Measurements from ENCODE around the gene PLCB3.

PLCB3 gene

DNA sequence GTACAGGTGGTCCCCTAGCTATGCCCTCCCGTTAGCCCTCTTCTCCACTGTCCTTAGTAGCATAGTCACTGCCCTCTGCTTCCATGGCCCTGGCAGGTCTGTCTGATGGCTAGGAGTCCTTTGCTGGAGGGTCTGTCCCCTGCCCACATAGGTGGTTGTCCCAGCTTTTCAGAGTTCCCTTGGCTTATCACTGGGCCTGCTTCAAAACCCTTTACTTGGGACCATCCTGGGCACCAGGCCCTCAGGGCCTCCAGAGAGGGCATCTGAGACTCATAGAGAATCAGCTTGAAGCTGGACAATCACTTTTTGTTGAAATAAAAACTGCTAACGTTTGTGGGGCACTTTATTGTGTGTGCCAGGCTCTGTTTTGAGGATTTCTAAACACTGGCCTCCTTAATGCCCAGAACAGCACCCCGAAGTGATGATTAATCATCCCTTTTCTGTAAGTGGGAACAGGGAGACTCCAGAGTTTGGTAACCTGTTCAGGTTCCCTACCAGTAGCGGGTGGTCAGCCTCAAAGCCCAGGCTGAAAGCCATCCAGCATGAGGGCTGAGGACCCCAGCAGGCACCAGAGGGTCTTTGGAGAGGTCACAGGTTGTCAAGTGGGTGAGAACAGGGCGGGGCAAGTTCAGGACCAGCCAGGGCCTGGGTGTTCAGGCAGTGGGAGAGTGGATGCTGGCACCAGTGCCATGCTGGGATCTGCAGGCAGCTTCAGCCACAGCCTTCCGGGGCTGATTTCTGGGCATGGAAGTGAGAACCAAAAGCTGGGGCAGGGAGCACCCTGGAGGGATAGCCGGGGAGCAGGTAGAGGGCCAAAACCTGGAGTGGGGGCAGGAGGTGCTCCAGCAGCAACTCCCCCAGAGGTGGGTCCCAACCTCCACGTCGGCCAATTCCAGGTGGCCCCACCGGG, 39.3 kb downstream of the PLCB3 start:
- DNase-seq = no peak

DNA sequence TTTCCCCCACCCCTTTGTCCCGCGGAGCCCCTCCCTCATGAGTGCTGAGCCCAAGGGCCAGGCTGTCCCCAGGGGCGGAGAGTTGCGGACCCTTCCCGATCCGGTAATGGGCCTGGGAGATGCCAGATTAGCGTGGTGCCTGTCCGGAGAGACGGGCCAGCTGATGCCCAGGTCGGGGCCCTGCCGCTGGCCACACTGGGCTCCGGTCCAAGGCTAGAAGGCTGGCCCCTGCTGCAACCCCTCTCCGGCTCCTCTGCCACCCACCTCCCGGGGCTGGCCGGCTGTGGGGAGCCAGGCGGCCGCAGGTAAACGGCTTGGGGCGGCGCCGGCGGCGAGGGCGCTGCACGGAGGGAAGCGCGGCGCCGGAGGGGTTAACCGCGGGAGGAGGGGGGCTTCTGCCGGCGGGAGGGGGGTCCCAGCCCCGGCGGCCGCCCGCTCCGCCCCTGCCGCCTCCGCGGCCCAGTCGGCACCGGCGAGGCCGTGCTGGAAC, 40.0 kb downstream of the PLCB3 start, which contains the start of gene KCNK4:
Gene KCNK4 (plus strand): TSS at position 41 of the 490 bp plus-strand sequence. CDS start 1,717 bp downstream, outside the sequence.
- DNase-seq = no peak

DNA sequence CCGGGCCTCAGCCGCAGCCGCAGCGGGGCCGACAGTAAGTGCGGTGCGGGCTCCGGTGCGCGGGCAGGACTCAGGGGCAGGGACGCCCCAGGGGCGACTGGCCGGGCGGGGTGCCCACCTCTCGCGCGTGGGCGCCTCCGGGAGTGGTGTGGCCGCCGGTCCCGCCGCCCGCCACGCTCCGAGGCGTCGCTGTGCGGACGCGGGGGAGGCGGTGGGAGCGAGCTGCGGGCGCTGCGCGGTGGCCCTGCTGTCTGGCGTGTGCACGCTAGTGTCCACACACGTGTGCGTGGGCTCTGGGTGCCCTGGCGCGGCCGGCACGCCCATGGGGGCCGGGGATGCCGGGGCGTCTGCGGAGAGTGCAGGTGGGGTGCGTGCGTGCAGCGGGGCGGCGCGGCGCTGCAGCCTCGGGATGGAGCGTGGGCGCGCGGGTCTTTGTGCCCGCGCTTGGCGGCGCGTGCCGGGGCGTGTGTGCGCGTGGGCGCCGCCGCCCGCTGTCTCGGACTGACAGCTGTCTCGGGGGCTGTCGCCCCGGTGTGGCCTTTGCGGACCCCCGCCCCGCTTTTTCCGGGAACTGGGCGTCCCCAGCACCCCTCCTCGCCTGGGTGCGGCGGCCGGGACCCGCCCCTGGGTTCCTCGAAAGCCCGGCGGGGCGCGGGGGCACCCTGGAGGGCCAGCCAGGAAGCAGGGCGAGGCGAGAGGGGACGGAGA, 40.6 kb downstream of the PLCB3 start:
- no peak for DNase-seq

DNA sequence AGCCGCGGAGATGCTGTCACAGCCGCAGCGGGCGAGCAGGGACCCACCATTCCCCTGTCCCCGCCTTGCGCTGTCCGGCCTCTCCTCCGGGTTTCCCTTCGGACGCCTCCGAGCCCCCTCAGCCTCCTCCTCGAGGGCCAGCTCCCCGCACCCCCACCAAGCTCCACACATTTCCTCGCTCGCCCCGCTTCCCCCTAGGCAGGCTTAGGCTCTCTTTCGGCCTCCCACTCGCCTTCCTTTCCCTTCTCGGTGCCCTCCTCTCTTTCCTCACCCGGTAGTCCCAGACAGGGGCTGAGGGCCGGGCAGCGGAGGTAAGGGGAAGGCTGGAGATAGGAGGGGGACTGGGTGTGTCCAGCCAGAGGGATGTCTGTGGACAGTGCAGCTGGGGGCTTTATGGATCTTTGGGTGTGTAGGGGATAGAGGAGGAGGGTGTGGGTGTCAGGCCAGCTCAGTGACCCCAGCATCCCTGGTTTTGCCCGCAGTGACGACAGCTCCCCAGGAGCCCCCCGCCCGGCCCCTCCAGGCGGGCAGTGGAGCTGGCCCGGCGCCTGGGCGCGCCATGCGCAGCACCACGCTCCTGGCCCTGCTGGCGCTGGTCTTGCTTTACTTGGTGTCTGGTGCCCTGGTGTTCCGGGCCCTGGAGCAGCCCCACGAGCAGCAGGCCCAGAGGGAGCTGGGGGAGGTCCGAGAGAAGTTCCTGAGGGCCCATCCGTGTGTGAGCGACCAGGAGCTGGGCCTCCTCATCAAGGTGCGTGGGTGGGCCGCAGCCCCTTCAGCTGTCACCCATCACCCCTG, 41.3 kb downstream of the PLCB3 start:
- no peak for DNase-seq

DNA sequence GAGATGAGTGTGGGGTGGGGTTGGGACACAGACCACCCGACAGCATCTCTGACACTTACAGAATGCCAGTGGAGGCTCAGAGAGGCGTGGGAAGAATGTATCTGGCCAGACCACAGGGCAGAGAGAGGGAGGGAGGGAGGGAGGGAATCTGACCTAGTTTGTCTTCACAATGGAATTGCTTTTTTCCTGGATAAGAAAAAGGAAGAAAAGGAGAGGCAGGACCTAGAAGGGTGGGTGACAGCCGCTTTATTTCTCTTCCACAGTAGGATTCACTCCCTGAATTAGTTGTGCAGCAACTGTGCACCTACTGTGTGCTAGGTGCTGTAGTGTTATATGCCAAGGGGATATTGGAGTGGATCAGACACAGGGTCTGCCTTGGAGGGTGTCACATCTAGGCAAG, 43.4 kb downstream of the PLCB3 start:
- DNase-seq = no peak

DNA sequence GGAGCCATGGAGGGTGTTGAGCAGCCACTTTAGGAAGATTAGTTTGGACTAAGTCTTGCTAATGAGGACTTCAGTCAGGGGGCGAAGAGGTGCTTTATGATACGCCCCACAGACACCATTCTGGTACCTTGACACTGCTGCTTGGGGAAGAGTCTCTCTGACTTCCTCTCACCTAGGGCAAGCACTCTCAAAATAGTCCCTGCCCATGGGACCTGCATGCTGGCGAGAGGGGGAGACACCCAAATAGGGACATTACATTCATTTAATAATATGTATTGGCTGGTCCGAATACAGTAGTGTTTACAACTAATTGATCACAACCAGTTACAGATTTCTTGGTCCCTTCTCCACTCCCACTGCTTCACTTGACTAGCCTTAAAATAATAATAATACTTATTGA, 44.4 kb downstream of the PLCB3 start:
- DNase-seq = no peak

DNA sequence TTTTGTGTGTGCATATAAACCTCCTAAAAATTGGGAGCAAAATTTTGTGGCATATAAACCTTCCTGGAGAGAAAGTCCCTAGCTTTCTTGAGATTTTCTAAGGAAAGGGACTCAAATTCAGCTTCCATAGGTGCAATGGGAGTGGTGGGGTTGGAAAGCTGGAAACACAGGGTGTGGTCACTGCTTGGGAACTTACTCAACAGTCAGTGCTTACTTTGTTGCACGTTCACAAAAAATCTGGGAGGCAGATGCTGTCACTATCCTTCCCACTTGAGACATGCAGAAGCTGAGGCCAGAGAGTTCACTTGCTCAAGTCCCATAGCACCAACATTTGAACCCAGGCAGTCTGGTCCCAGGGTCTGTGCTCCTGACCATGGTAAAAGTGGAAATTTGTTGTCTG, 44.9 kb downstream of the PLCB3 start:
- DNase-seq = no peak

DNA sequence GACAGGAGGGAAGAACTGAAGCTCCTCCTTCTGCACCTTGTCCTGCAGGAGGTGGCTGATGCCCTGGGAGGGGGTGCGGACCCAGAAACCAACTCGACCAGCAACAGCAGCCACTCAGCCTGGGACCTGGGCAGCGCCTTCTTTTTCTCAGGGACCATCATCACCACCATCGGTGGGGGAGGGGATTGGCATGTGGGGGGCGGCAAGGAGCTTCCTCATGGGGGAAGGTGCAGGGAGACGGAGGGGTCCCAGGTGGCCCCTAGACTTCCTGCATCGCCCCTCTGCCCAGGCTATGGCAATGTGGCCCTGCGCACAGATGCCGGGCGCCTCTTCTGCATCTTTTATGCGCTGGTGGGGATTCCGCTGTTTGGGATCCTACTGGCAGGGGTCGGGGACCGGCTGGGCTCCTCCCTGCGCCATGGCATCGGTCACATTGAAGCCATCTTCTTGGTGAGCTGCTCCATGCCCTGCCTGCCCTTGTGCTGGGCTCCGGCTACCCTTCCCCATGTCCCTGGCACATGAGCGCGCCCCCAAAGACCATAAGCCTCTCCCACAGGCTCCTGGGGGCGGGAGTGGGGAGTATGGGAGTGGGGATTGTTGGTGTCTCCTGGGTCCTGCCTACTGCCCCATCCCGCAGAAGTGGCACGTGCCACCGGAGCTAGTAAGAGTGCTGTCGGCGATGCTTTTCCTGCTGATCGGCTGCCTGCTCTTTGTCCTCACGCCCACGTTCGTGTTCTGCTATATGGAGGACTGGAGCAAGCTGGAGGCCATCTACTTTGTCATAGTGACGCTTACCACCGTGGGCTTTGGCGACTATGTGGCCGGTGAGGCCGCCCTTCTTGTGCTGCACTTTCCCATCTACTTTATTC, 45.7 kb downstream of the PLCB3 start:
- DNase-seq = no peak

DNA sequence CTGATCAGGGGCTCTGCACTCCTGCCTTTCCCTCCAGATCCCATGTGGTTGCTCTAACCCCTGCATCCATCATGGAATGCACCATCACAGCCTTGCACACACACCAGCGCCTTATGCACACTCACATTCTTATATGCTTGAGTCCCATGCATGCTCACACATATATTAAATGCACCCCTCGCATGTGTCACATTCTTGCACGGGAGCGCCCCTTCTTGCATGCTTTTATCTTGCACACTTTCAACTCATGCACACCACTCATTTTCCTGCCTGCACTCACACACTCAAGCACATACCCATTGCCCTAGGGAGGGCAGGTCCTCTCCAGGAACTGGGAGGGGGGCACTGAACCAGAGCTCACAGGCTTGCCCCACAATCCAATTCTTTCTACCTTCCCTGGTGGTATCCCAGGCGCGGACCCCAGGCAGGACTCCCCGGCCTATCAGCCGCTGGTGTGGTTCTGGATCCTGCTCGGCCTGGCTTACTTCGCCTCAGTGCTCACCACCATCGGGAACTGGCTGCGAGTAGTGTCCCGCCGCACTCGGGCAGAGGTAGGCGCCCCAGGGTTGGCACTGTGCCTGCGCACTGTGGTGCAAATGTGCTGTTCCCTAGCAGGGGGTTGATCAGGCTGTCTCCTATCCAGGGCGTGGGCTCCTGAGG, 46.5 kb downstream of the PLCB3 start:
- no peak for DNase-seq

DNA sequence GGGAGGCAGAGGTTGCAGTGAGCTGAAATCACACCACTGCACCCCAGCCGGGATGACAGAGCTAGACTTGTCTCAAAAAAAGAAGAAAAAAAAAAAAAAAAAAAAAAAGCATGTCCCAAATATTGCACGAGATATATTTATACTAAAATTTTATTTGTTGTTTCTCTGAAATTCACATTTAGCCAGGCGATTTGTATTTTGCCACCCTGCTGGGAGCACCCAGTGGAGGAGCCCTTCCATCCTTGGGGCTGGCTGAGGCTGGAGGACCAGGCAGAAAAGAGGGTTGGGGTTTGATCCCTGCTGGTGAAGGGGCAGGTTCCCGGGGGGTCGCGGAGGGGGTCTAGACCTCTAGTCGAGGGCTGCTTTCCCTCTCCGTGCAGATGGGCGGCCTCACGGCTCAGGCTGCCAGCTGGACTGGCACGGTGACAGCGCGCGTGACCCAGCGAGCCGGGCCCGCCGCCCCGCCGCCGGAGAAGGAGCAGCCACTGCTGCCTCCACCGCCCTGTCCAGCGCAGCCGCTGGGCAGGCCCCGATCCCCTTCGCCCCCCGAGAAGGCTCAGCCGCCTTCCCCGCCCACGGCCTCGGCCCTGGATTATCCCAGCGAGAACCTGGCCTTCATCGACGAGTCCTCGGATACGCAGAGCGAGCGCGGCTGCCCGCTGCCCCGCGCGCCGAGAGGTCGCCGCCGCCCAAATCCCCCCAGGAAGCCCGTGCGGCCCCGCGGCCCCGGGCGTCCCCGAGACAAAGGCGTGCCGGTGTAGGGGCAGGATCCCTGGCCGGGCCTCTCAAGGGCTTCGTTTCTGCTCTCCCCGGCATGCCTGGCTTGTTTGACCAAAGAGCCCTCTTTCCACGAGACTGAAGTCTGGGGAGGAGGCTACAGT, 47.9 kb downstream of the PLCB3 start:
- DNase-seq = no peak

DNA sequence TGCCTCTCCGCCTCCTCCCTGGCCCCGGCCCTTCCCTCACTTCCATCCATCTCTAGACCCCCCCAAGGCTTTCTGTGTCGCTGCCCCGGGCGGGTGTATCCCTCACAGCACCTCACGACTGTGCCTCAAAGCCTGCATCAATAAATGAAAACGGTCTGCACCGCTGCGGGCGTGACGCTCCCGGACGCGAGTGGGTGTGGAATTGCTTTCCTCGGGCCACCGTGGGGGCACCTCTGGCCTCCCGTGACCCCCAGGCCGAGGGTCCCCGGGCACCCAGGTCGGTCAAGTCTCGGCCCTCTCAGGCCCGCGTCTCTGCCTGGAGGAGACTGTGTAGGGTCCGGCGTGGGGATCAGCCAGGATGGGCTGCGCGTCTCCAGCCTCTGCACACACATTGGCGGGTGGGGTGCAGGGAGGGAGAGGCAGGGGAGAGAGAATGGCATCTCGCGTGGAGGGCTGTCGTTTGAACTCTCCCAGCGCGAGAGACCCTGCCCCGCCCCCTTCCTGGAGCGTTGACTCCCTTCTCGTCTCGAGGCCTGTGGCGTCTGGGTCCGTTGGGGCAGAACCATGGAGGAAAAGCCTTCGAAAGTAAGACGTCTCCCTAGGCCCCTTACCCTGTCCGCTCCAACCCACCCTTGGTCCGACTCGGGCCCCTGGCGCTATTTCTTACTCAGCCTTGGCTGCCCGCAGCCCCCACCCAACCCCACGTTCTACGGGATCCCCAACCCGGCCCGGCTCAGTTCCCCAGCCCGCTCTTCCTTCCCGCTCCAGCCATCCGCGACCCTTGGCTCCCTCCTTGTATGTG, 48.7 kb downstream of the PLCB3 start, which contains the start of gene CATSPERZ:
Gene CATSPERZ (plus strand): TSS at position 512 of the 802 bp plus-strand sequence. CDS start 53 bp downstream, at position 565.
- no peak for DNase-seq

DNA sequence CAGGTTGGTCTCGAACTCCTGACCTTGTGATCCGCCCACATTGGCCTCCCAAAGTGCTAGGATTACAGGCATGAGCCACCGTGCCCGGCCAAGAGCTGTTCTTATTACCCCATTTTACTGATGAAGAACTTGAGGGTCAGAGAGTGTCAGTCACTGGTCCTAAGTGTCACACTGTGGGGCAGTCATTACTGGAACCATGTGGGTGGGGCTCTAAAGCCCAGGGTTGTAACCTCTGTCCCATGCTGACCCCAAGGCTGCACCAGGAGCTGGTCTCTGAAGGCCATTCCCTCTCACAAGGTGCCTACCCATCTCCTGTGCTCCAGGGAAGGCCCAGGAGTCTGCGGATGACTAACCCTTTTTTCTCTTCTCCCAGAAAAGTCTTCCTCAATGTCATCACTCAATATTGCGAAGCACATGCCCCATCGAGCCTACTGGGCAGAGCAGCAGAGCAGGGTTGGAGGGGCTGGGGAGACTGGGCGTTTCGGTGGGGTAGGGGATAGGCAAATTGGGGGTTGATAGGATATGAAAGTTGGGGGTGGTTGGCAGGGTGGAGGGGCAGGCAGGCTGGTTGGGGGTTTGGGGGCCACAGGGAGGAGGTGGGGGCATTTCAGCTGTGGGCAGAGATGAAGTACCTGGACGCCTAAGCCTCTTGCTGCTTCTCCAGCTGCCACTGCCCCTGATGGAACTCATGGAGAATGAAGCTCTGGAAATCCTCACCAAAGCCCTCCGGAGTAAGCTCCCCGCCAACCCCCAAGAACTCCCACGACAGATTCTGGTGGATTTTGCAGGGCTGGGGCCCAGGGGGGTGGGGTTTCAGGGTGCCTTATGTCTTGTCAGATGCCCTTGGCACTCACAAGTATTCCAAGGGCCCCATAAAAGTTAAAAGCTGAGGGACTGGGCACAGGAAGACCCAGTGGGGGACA, 52.0 kb downstream of the PLCB3 start:
- no peak for DNase-seq

DNA sequence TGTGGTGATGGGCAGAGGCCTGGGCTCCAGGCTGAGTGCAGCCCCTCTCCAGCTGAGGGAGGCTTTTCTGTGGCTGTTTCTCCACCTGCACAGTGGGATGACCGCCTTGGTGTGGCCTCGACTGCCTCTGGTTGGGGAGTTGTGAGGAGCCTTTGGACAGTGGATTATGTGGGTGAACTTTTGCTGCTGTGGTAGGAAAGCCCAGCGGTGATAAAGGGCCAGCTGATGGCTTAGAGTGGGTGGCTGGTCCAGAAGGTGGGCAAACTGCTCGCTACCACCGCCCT, 52.6 kb downstream of the PLCB3 start:
- DNase-seq = no peak

DNA sequence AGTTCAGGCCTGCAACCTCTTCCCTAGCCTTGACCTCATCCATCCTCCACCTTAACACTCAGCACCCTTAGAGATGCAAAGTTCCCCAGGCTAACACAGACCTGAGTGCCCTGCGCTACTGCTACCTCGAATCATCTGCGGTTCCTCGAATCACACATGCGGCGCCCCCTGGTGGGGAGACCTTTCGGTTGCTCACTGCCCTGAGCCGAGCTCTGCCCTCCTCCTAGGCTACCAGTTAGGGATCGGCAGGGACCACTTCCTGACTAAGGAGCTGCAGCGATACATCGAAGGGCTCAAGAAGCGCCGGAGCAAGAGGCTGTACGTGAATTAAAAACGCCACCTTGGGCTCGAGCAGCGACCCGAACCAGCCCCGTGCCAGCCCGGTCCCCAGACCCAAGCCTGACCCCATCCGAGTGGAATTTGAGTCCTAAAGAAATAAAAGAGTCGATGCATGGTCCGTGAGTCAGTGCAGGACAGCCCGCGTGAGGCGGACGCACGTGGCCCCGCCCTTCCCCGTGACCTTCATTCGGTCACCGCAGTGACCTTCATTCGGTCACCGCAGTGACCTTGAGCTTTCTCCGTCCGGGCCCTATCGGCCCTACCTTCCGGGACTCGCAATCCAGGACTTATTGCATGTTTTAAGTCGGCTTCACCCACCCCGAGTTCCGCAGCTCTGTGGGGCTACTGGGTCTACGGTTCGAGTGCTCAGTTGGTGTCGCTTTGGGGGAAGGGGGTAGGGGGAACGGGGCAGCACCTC, 53.2 kb downstream of the PLCB3 start:
- DNase-seq = peak; percentile 63

DNA sequence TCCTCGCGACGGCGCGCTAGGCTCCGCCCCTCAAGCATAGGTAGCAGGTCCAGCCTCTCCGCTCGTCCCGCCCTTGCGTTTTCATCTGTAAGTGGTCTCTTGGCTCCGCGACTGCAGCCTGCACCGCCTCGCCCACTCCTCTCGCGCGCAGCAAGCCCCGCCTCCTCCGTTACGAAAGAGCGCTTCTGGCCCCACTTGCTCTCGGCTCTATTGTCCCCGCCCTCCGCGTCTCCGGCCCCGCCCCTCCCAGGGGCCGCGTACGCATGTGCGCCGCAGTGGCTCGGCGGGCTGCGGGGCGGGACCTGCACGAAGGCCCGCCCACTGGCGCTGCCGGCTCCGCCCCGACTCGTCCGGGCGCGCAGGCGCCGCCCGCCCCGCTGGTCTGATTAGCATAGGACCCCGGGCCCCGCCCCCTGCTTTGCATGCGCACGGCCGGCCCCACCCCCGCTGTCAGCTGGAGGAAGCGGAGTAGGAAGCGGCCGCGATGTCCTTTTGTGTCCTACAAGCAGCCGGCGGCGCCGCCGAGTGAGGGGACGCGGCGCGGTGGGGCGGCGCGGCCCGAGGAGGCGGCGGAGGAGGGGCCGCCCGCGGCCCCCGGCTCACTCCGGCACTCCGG, 53.9 kb downstream of the PLCB3 start, which contains the start of gene ESRRA:
Gene ESRRA (plus strand): TSS at position 450 of the 616 bp plus-strand sequence. CDS start 1,656 bp downstream, outside the sequence.
- peak; percentile 84 for DNase-seq

DNA sequence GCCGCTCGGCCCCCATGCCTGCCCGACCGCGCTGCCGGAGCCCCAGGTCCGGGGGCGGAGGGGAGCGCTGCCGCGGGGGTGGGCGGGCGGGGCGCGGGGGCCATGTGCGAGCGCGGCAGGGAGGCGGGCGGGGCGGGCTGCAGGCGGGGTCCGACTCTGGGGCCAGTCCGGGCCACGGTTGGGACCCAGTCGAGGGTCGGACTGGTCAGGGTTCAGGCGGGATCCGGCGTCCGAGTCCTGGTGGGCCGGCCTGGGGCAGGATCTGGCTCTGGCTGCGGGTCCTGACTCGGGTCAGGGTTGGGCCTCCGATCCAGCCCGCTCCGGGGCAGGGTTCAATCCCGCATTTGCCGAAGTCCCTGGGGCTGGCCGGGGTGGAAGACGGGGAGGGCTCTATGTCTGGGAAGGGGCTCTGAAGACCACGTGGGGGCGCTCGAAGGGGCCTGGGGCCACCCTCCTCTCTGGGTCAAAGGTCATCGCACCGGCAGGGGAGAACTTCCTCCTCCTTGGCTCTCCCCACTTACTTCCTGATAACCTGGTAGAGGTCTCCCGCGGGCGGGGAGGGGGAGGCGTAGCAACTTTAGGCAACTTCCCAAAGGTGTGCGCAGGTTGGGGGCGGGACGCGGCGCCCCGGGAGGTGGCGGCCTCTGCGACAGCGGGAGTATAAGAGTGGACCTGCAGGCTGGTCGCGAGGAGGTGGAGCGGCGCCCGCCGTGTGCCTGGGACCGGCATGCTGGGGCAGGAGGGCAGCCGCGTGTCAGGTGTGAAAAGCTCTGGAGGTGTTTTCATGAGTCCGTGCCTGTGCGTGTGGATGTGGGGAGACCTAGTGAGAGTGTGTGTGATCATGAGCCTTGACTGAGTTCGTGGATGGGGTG, 54.6 kb downstream of the PLCB3 start:
- no peak for DNase-seq

Data from SIG-M5 (cell line).